GM10266 (cell line): ENCODE results near the gene CERS1.

ENCODE experiments used
- DNase-seq: peaks from one replicate; pipeline ENCODE4 v3.0.0; 2012; ENCODE audit errors: extremely low spot score
- TF ChIP-seq, protein P1 (sequence below): IDR thresholded peaks from 2 replicates; pipeline ENCODE4 v1.5.1; 2012; ENCODE audit warnings: mild to moderate bottlenecking, low read depth; ENCODE audit not compliant: control insufficient read depth, insufficient read depth; ENCODE audit errors: missing control alignments

Gene CERS1

GRCh38 chr19:18858906-18859646 lies 36.9 kb downstream of the CERS1 start:
- TF ChIP-seq, protein P1, sequence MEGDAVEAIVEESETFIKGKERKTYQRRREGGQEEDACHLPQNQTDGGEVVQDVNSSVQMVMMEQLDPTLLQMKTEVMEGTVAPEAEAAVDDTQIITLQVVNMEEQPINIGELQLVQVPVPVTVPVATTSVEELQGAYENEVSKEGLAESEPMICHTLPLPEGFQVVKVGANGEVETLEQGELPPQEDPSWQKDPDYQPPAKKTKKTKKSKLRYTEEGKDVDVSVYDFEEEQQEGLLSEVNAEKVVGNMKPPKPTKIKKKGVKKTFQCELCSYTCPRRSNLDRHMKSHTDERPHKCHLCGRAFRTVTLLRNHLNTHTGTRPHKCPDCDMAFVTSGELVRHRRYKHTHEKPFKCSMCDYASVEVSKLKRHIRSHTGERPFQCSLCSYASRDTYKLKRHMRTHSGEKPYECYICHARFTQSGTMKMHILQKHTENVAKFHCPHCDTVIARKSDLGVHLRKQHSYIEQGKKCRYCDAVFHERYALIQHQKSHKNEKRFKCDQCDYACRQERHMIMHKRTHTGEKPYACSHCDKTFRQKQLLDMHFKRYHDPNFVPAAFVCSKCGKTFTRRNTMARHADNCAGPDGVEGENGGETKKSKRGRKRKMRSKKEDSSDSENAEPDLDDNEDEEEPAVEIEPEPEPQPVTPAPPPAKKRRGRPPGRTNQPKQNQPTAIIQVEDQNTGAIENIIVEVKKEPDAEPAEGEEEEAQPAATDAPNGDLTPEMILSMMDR: no peak
- DNase-seq: no peak

- TF ChIP-seq, protein P1: no peak
- no peak for DNase-seq
Measured at GRCh38 chr19:18857223-18857622, 38.7 kb downstream of the CERS1 start.

GRCh38 chr19:18856385-18857126 lies 39.4 kb downstream of the CERS1 start:
- no peak for DNase-seq
- TF ChIP-seq, protein P1: peak; percentile 37

- DNase-seq: no peak
- TF ChIP-seq, protein P1: no peak
Measured at GRCh38 chr19:18855647-18856384, 40.1 kb downstream of the CERS1 start.

- no peak for DNase-seq
- TF ChIP-seq, protein P1: no peak
Measured at GRCh38 chr19:18854982-18855381, 41.0 kb downstream of the CERS1 start.

DNA sequence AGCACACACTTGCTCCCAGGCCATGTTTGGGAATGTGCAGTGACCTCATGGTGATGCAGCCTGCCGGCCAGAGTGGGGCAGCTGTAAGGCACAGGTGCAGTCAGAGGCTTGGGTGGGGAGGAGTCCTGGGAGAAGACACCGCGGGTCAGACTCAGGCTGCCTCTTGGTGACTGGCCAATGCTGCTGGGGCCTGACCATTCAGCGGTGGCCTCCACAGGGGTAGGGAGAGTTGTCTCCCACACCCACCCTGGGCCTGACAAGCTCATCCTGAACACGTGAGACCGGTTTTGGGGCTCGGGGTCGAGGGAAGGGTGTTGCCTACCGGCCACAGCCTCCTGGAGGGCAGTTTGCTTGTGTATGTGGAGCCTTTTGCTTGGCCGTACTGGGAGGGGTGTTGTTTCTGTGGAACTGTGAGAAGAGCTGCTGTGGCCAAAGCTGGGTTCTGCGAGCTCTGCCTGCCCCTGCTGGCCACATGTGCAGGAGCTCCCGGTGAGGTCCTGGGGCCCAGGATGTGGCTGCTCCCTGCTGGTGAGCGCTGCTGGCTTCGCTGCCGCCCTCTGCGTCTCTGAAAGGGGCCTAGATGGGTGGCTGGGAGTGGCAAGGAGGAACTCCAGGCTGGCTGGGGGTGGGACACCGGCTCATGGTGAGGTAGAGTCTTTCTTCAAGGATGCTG lies 42.1 kb downstream of the CERS1 start:
- TF ChIP-seq, protein P1: no peak
- DNase-seq: no peak

- TF ChIP-seq, protein P1: no peak
- DNase-seq: no peak
Measured at GRCh38 chr19:18852648-18853047, 43.3 kb downstream of the CERS1 start.
